K562 (cell line): ENCODE measurements around the gene ACTR3C. TPM values are rescaled to one million over a fixed set of nuclear protein-coding genes. Genes with fewer than 3 reads are reported as not detected.

Experiments
- ATAC-seq: fragments of 200-7000 bp; cut with Tn5 transposase; 3 replicates; pipeline ENCODE4 v1.9.1; 2020; ENCODE audit warnings: moderate library complexity
- BruUV-seq: library from RNA; stranded (reverse); fragments of 400-500 nt; replicated peaks from 2 replicates; lab custom pipeline; 2021; lab: Mats Ljungman, UMichigan
- CTCF ChIA-PET: fragments of 300-600 bp; formaldehyde crosslinking; extraction: SDS; loops from one replicate; lab custom pipeline; 2021; ENCODE audit warnings: low intra/inter-chr PET ratio; lab: Yijun Ruan, JAX
- POLR2A ChIA-PET: fragments of 300-600, 350-650 bp; sonication (Branson Sonifier 250); formaldehyde crosslinking; extraction: SDS; loops from one replicate; lab custom pipeline; 2021; ENCODE audit warnings: antibody characterized with exemption, inconsistent platforms; lab: Yijun Ruan, JAX
- DNase-seq, 4 experiments: peaks; one replicate each; pipeline versions ENCODE4 v3.0.0 to v3.0.0-alpha.2; 2011 to 2018; ENCODE audit warnings: low spot score in 3 of 4, mixed read lengths in 3 of 4; ENCODE audit errors: extremely low read depth in 1 of 4
- FAIRE-seq: peaks from 2 replicates; lab custom pipeline; 2011; peaks lifted over from hg19 to GRCh38; lab: Jason Lieb, UNC
- H2AFZ ChIP-seq: 2 replicates; pipeline ENCODE4 v1.6.0; 2011; ENCODE audit warnings: low read depth, low read length, control low read depth, inconsistent platforms
- H3K27ac ChIP-seq: fragments of 200-600 bp; 3 replicates; pipeline ENCODE4 v1.8.0; 2011; ENCODE audit warnings: low read depth, mild to moderate bottlenecking, control low read depth, inconsistent platforms, low read length, moderate library complexity, mixed read lengths; ENCODE audit errors: extremely low read depth
- H3K27me3 ChIP-seq, 2 experiments: fragments of 300-600 bp in 1 of 2; 2 replicates in 1 of 2; 3 replicates in 1 of 2; pipeline versions ENCODE4 v1.6.0 to v1.8.0; 2011; ENCODE audit warnings: inconsistent platforms in 2 of 2, low read length in 2 of 2, mild to moderate bottlenecking in 1 of 2, mixed read lengths in 1 of 2, moderate library complexity in 1 of 2; ENCODE audit not compliant: control insufficient read depth in 2 of 2, insufficient read depth in 2 of 2
- H3K36me3 ChIP-seq: fragments of 300-600 bp; 3 replicates; pipeline ENCODE4 v1.8.0; 2011; ENCODE audit warnings: mild to moderate bottlenecking, low read length, inconsistent platforms; ENCODE audit not compliant: control insufficient read depth, insufficient read depth
- H3K4me1 ChIP-seq, 2 experiments: fragments of 200-600 bp in 1 of 2; replicated peaks in 1 of 2; 2 replicates in 1 of 2; 3 replicates in 1 of 2; pipeline versions ENCODE4 v1.5.1 to v1.8.0; 2011; ENCODE audit warnings: inconsistent platforms in 2 of 2, low read length in 2 of 2, mild to moderate bottlenecking in 1 of 2, mixed read lengths in 1 of 2, moderate library complexity in 1 of 2; ENCODE audit not compliant: control insufficient read depth in 2 of 2, insufficient read depth in 2 of 2
- H3K4me2 ChIP-seq: 2 replicates; pipeline ENCODE4 v1.6.1; 2011; ENCODE audit warnings: low read length, control low read depth, inconsistent platforms, mixed read lengths; ENCODE audit not compliant: insufficient read depth
- H3K4me3 ChIP-seq: fragments of 200-600 bp; sonication (generic), shearing (Covaris generic); 2 replicates; pipeline ENCODE4 v1.5.1; 2016; ENCODE audit warnings: control low read depth, inconsistent platforms
- H3K79me2 ChIP-seq: fragments of 200-600 bp; 3 replicates; pipeline ENCODE4 v1.8.0; 2011; ENCODE audit warnings: low read length, inconsistent platforms; ENCODE audit not compliant: control insufficient read depth, insufficient read depth
- H3K9ac ChIP-seq, 2 experiments: 2 replicates each; pipeline versions ENCODE4 v1.6.0 to v1.6.1; 2011; ENCODE audit warnings: low read depth in 2 of 2, low read length in 2 of 2, control low read depth in 1 of 2, inconsistent platforms in 1 of 2, mild to moderate bottlenecking in 1 of 2, mixed read lengths in 1 of 2; ENCODE audit not compliant: insufficient read depth in 1 of 2
- H3K9me1 ChIP-seq: one replicate; pipeline ENCODE4 v1.6.0; 2011; ENCODE audit warnings: inconsistent platforms, mild to moderate bottlenecking, low read length, moderate library complexity; ENCODE audit not compliant: control insufficient read depth, insufficient read depth
- H3K9me3 ChIP-seq: replicated peaks from 2 replicates; pipeline ENCODE4 v1.5.1; 2011; ENCODE audit warnings: low read depth, low read length, inconsistent platforms; ENCODE audit not compliant: control insufficient read depth, insufficient read depth
- H4K20me1 ChIP-seq: replicated peaks from 2 replicates; pipeline ENCODE4 v1.6.1; 2011; ENCODE audit warnings: low read length, inconsistent platforms, mixed read lengths; ENCODE audit not compliant: control insufficient read depth, insufficient read depth
- CBX5 ChIP-seq: IDR thresholded peaks from 2 replicates; pipeline ENCODE4 v1.6.1; 2014; ENCODE audit warnings: low read depth, borderline replicate concordance
- DLX4 ChIP-seq: fragments of 250-450 bp; sonication (Bioruptor Pico); IDR thresholded peaks from 2 replicates; pipeline ENCODE4 v1.6.1; 2021; ENCODE audit warnings: mild to moderate bottlenecking
- KAT8 ChIP-seq: fragments of 450-650 bp; IDR thresholded peaks from 2 replicates; pipeline ENCODE4 v1.6.1; 2016; ENCODE audit warnings: low read depth, mild to moderate bottlenecking
- PRPF4 ChIP-seq: fragments of 200-400 bp; formaldehyde crosslinking; IDR thresholded peaks from one replicate; pipeline ENCODE4 v1.6.1; 2017; ENCODE audit warnings: low read length, low read depth, mild to moderate bottlenecking; ENCODE audit not compliant: insufficient read depth, poor library complexity, severe bottlenecking
- ZNF184 ChIP-seq: sonication (generic); formaldehyde crosslinking; IDR thresholded peaks from 2 replicates; pipeline ENCODE4 v1.5.0; 2020; ENCODE audit warnings: missing genetic modification reagents
- ZNF232 ChIP-seq: sonication (generic); formaldehyde crosslinking; IDR thresholded peaks from 2 replicates; pipeline ENCODE4 v1.8.0; 2022; ENCODE audit warnings: mild to moderate bottlenecking, missing genetic modification reagents
- ZNF76 ChIP-seq: fragments of 250-450 bp; sonication (Bioruptor Pico); IDR thresholded peaks from 2 replicates; pipeline ENCODE4 v1.4.0; 2020; ENCODE audit warnings: mild to moderate bottlenecking, moderate library complexity, borderline replicate concordance
- WGBS: fragments of 100-300 bp; shearing (Covaris generic); methylation state at CpG from one replicate; pipeline ENCODE4 v1.1.6; 2016; ENCODE audit warnings: low coverage, mixed read lengths; ENCODE audit not compliant: insufficient coverage; ENCODE audit errors: missing lambda C conversion rate; 5-methylcytosine and 5-hydroxymethylcytosine counted together
- in situ Hi-C: fragments of 300-500 bp; cut with MboI; formaldehyde crosslinking; loops from 4 replicates; pipeline ENCODE4 v1.15.0; 2018; ENCODE audit warnings: inconsistent platforms, mixed read lengths
- intact Hi-C: fragments of 100-400 bp; cut with micrococcal nuclease; formaldehyde crosslinking; loops from 2 replicates; pipeline ENCODE4 v1.14.2; 2022
- polyA plus RNA-seq, 8 experiments: library from polyadenylated mRNA; depleted of rRNA in 4 of 8; stranded (reverse) in 5 of 8; unstranded in 3 of 8; fragments of >200 nt; fragmentation: Nextera tagmentation in 2 of 8; fragmentation: Illumina TruSeq in 1 of 8; extraction: Ambion mirVana in 2 of 8; extraction: Trizol in 1 of 8; gene quantifications; 2 replicates each; pipeline versions ENCODE4 v1.2.1 to v1.2.3, GENCODE V29; 2011 to 2014; ENCODE audit warnings: inconsistent platforms in 1 of 8, missing spikeins in 1 of 8
- total RNA-seq, 7 experiments: library from RNA; depleted of rRNA in 6 of 7; stranded (reverse); fragments of >200 nt in 6 of 7; fragmentation: Illumina TruSeq in 2 of 7; extraction: Trizol in 2 of 7; gene quantifications; 2 replicates each; pipeline versions ENCODE4 v1.2.1 to v1.2.3, GENCODE V29; 2011 to 2021; ENCODE audit warnings: low replicate concordance in 1 of 7
- TF ChIP-seq, protein P1 (sequence below): fragments of 200-600 bp; sonication (generic); IDR thresholded peaks from one replicate; pipeline ENCODE4 v1.6.1; 2012; ENCODE audit warnings: mild to moderate bottlenecking, low read depth, low read length, inconsistent platforms

The ACTR3C gene
- total and polyA plus RNA-seq, 9 of the 15 experiments (the other 6 are each of a cell fraction or from before 2014, with no cell fraction given): 9.0 to 35.4 (median 13.3) TPM

- DNase-seq (no peak), FAIRE-seq (no peak), ATAC-seq (no peak)
- Histone ChIP-seq H3K36me3 (no peaks in the 10 kb centered on the region), H3K79me2 (no peaks in the 10 kb centered on the region), H3K27ac (no peak overlapping the region), H3K27me3 (peaks cover 11 to 21% of the 10 kb centered on the region in 2 experiments; a peak in 4 of 5 replicates), H3K9me1 (no peaks in the 10 kb centered on the region), H3K9ac (no peak overlapping the region), H3K9me3 (no peaks in the 10 kb centered on the region), H2AFZ (no peak overlapping the region), H4K20me1 (no peaks in the 10 kb centered on the region; the same call in 1 of the 2 replicates), H3K4me1 (peaks cover 0 to 19% of the 10 kb centered on the region in 2 experiments; a peak in 2 of 5 replicates), H3K4me3 (no peak overlapping the region), H3K4me2 (no peak overlapping the region)
- intact Hi-C loops: no loop called here
- in situ Hi-C loops: no loop called here
- ChIA-PET POLR2A (interaction anchor here (0.6 to 3.0 kb wide), 4 partner anchors 9 to 21 kb away, joined by 3 to 12 read pairs (median 5); no protein-coding TSS in a partner anchor), CTCF (interaction anchor here (0.6 kb wide), 1 partner anchor 76 kb away, joined by 3 read pairs; no protein-coding TSS in a partner anchor)
- BruUV-seq: no TSS peak
- WGBS: 0% methylated on average over 1 of the region's 1 CpG
- TF ChIP-seq KAT8: no peak
- TF ChIP-seq PRPF4: no peak
- TF ChIP-seq ZNF76: no peak
- no peak for TF ChIP-seq CBX5
- no peak for TF ChIP-seq ZNF184 (CRISPR knock-in tag)
- no peak for TF ChIP-seq ZNF232 (CRISPR knock-in tag)
- TF ChIP-seq, protein P1, sequence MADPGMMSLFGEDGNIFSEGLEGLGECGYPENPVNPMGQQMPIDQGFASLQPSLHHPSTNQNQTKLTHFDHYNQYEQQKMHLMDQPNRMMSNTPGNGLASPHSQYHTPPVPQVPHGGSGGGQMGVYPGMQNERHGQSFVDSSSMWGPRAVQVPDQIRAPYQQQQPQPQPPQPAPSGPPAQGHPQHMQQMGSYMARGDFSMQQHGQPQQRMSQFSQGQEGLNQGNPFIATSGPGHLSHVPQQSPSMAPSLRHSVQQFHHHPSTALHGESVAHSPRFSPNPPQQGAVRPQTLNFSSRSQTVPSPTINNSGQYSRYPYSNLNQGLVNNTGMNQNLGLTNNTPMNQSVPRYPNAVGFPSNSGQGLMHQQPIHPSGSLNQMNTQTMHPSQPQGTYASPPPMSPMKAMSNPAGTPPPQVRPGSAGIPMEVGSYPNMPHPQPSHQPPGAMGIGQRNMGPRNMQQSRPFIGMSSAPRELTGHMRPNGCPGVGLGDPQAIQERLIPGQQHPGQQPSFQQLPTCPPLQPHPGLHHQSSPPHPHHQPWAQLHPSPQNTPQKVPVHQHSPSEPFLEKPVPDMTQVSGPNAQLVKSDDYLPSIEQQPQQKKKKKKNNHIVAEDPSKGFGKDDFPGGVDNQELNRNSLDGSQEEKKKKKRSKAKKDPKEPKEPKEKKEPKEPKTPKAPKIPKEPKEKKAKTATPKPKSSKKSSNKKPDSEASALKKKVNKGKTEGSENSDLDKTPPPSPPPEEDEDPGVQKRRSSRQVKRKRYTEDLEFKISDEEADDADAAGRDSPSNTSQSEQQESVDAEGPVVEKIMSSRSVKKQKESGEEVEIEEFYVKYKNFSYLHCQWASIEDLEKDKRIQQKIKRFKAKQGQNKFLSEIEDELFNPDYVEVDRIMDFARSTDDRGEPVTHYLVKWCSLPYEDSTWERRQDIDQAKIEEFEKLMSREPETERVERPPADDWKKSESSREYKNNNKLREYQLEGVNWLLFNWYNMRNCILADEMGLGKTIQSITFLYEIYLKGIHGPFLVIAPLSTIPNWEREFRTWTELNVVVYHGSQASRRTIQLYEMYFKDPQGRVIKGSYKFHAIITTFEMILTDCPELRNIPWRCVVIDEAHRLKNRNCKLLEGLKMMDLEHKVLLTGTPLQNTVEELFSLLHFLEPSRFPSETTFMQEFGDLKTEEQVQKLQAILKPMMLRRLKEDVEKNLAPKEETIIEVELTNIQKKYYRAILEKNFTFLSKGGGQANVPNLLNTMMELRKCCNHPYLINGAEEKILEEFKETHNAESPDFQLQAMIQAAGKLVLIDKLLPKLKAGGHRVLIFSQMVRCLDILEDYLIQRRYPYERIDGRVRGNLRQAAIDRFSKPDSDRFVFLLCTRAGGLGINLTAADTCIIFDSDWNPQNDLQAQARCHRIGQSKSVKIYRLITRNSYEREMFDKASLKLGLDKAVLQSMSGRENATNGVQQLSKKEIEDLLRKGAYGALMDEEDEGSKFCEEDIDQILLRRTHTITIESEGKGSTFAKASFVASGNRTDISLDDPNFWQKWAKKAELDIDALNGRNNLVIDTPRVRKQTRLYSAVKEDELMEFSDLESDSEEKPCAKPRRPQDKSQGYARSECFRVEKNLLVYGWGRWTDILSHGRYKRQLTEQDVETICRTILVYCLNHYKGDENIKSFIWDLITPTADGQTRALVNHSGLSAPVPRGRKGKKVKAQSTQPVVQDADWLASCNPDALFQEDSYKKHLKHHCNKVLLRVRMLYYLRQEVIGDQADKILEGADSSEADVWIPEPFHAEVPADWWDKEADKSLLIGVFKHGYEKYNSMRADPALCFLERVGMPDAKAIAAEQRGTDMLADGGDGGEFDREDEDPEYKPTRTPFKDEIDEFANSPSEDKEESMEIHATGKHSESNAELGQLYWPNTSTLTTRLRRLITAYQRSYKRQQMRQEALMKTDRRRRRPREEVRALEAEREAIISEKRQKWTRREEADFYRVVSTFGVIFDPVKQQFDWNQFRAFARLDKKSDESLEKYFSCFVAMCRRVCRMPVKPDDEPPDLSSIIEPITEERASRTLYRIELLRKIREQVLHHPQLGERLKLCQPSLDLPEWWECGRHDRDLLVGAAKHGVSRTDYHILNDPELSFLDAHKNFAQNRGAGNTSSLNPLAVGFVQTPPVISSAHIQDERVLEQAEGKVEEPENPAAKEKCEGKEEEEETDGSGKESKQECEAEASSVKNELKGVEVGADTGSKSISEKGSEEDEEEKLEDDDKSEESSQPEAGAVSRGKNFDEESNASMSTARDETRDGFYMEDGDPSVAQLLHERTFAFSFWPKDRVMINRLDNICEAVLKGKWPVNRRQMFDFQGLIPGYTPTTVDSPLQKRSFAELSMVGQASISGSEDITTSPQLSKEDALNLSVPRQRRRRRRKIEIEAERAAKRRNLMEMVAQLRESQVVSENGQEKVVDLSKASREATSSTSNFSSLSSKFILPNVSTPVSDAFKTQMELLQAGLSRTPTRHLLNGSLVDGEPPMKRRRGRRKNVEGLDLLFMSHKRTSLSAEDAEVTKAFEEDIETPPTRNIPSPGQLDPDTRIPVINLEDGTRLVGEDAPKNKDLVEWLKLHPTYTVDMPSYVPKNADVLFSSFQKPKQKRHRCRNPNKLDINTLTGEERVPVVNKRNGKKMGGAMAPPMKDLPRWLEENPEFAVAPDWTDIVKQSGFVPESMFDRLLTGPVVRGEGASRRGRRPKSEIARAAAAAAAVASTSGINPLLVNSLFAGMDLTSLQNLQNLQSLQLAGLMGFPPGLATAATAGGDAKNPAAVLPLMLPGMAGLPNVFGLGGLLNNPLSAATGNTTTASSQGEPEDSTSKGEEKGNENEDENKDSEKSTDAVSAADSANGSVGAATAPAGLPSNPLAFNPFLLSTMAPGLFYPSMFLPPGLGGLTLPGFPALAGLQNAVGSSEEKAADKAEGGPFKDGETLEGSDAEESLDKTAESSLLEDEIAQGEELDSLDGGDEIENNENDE: no peak
- TF ChIP-seq DLX4: no peak
Observed at GRCh38 chr7:150345012-150345411, 21.7 kb upstream of the ACTR3C start.
